ENCODE data around the gene ZNF579. TPM values are rescaled to one million over a fixed set of nuclear protein-coding genes. Genes with fewer than 3 reads are reported as not detected.

Gene ZNF579
- total and polyA plus RNA-seq, 2 of the 13 experiments (the other 11 are each of a cell fraction or from before 2014, with no cell fraction given): 2.1 to 2.9 TPM

- TF ChIP-seq ZNF557 (CRISPR knock-in tag; IDR thresholded peaks at IDR 0.05): no peak
- peak; percentile 80 for TF ChIP-seq ASH2L (IDR thresholded peaks at IDR 0.05; ENCODE audit: insufficient read length, low read depth, low read length)
- TF ChIP-seq NCOA2 (CRISPR knock-in tag; IDR thresholded peaks at IDR 0.05): no peak
- TF ChIP-seq ZNF839 (CRISPR knock-in tag; IDR thresholded peaks at IDR 0.05; ENCODE audit: borderline replicate concordance): no peak
- TF ChIP-seq YEATS4 (CRISPR knock-in tag; IDR thresholded peaks at IDR 0.05; ENCODE audit: borderline replicate concordance): no peak
- TF ChIP-seq HES4 (CRISPR knock-in tag; IDR thresholded peaks at IDR 0.05; ENCODE audit: borderline replicate concordance): no peak
- no peak for TF ChIP-seq TFAP4 (IDR thresholded peaks at IDR 0.05; ENCODE audit: borderline replicate concordance, low read depth)
- no peak for TF ChIP-seq FOXP1 (IDR thresholded peaks at IDR 0.05)
- TF ChIP-seq FOXP1 (CRISPR knock-in tag; IDR thresholded peaks at IDR 0.05): no peak
- TF ChIP-seq FUBP1 (CRISPR knock-in tag; IDR thresholded peaks at IDR 0.05; ENCODE audit: borderline replicate concordance): no peak
- TF ChIP-seq ONECUT2 (CRISPR knock-in tag; IDR thresholded peaks at IDR 0.05): no peak
- no peak for TF ChIP-seq GATAD1 (CRISPR knock-in tag; IDR thresholded peaks at IDR 0.05)
- TF ChIP-seq, protein P1, sequence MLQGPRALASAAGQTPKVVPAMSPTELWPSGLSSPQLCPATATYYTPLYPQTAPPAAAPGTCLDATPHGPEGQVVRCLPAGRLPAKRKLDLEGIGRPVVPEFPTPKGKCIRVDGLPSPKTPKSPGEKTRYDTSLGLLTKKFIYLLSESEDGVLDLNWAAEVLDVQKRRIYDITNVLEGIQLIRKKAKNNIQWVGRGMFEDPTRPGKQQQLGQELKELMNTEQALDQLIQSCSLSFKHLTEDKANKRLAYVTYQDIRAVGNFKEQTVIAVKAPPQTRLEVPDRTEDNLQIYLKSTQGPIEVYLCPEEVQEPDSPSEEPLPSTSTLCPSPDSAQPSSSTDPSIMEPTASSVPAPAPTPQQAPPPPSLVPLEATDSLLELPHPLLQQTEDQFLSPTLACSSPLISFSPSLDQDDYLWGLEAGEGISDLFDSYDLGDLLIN (CRISPR knock-in tag; IDR thresholded peaks at IDR 0.05; ENCODE audit: borderline replicate concordance): no peak
- no peak for TF ChIP-seq SRSF9 (IDR thresholded peaks at IDR 0.05; ENCODE audit: borderline replicate concordance, insufficient read depth, low read depth, low read length, poor library complexity, severe bottlenecking)
- TF ChIP-seq ZNF737 (CRISPR knock-in tag; IDR thresholded peaks at IDR 0.05; ENCODE audit: borderline replicate concordance): no peak
- 0 out of 2 replicates have a peak, but pooled peaks have one; percentile 27 for TF ChIP-seq ZNF225 (CRISPR knock-in tag; IDR thresholded peaks at IDR 0.05)
- no peak; the same call in 1 of the 2 replicates for TF ChIP-seq ZNF614 (CRISPR knock-in tag; IDR thresholded peaks at IDR 0.05; ENCODE audit: borderline replicate concordance)
- TF ChIP-seq GPN1 (CRISPR knock-in tag; IDR thresholded peaks at IDR 0.05; ENCODE audit: borderline replicate concordance): 0 out of 2 replicates have a peak, but pooled peaks have one; percentile 47
- 0 out of 2 replicates have a peak, but pooled peaks have one; percentile 23 for TF ChIP-seq ARNTL (CRISPR knock-in tag; IDR thresholded peaks at IDR 0.05)
- no peak for TF ChIP-seq ELF3 (CRISPR knock-in tag; IDR thresholded peaks at IDR 0.05)
- TF ChIP-seq CAMTA2 (CRISPR knock-in tag; IDR thresholded peaks at IDR 0.05; ENCODE audit: borderline replicate concordance): 0 out of 2 replicates have a peak, but pooled peaks have one; percentile 78
- no peak for TF ChIP-seq MYNN (CRISPR knock-in tag; IDR thresholded peaks at IDR 0.05; ENCODE audit: low read depth)
- no peak for TF ChIP-seq MTA3 (CRISPR knock-in tag; IDR thresholded peaks at IDR 0.05)
These were observed 18.2 kb upstream of the ZNF579 start (continued) for GRCh38 chr19:55598719-55599467.
